Kidney glomerular epithelial cell (primary cell): Measurements from ENCODE around the gene NME2.

Source experiments
- DNase-seq: peaks from one replicate; lab custom pipeline; 2025; lab: John Stamatoyannopoulos, UW

Gene NME2

GRCh38 chr17:51203838-51204237 lies 37.6 kb downstream of the NME2 start:
- no peak for DNase-seq

DNA sequence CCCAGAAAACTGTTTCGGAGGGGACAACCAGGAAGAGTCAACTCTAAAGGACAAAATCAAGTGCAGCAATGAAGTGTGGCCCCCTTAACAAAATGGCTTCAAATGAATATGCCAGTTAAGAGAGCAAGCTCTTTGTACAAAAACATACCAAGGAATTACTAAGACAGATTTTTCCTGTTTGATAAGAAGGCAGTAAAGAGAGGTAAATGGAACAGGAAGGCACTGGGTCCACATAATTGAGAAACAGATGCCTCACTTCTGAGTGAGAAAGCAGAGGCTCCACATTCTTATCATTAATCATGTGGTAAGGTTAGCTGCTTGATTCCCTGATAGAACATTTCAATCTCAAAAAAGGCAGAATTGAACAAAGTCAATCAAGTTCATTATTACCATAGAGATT lies 48.7 kb downstream of the NME2 start:
- DNase-seq: no peak

DNA sequence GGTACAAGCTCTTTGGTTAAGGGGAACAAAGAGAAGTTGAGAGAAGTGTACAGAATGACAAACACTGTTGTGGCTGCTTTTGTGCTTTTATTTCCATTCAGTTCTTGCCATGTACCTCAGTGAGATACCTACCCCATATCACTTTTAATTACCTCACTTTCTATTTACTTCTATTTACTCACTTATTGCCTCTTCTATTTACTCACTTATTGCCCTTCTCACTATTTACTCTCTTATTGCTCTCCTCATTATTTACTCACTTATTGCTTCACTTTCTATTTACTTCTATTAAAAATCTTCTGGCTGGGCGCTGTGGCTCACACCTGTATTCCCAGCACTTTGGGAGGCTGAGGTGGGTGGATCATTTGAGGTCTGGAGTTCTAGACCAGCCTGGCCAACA lies 51.7 kb downstream of the NME2 start:
- DNase-seq: no peak

GRCh38 chr17:51221322-51221721 lies 55.1 kb downstream of the NME2 start:
- DNase-seq: no peak
